Nephron (organoid): Measurements from ENCODE around the gene UGT1A3.

ENCODE experiments used
- H3K27ac Mint-ChIP-seq, 3 experiments: 2 replicates each; pipeline ENCODE4 v1.8.0; 2020; ENCODE audit warnings: mixed read lengths in 3 of 3, mild to moderate bottlenecking in 2 of 3, moderate library complexity in 1 of 3
- H3K27me3 Mint-ChIP-seq: 2 replicates; pipeline ENCODE4 v1.8.0; 2021; ENCODE audit warnings: low read depth, mild to moderate bottlenecking, moderate library complexity, mixed read lengths
- H3K36me3 Mint-ChIP-seq: 2 replicates; pipeline ENCODE4 v1.8.0; 2020; ENCODE audit warnings: low read depth, mixed read lengths
- H3K4me1 Mint-ChIP-seq: 2 replicates; pipeline ENCODE4 v1.8.0; 2020; ENCODE audit warnings: mixed read lengths
- H3K4me3 Mint-ChIP-seq, 3 experiments: 2 replicates each; pipeline ENCODE4 v1.8.0; 2020; ENCODE audit warnings: mild to moderate bottlenecking in 3 of 3, mixed read lengths in 3 of 3, moderate library complexity in 2 of 3
- H3K9me3 Mint-ChIP-seq: 2 replicates; pipeline ENCODE4 v1.8.0; 2020; ENCODE audit warnings: mixed read lengths
- CTCF ChIP-seq, 3 experiments: fragments of 200-600 bp; sonication (generic); IDR thresholded peaks; one replicate each; pipeline ENCODE4 v1.5.0; 2021; ENCODE audit warnings: antibody characterized with exemption in 3 of 3; ENCODE audit not compliant: unreplicated experiment in 3 of 3

UGT1A3 gene

GRCh38 chr2:233816334-233816733 is 87.5 kb downstream of the UGT1A3 start:
- no peaks in the 10 kb centered on the region for H3K4me1 Mint-ChIP-seq
- H3K4me3 Mint-ChIP-seq = no peak overlapping the region
- no peaks in the 10 kb centered on the region for H3K36me3 Mint-ChIP-seq
- H3K9me3 Mint-ChIP-seq = no peaks in the 10 kb centered on the region
- TF ChIP-seq CTCF (IDR thresholded peaks at IDR 0.05; ENCODE audit: unreplicated experiment in 3 of 3) = no peak
- peaks cover 9% of the 10 kb centered on the region for H3K27me3 Mint-ChIP-seq
- H3K27ac Mint-ChIP-seq = peak overlapping the region in 1 of 3 experiments; percentile 59

- Mint-ChIP-seq H3K4me1 (no peaks in the 10 kb centered on the region), H3K9me3 (no peaks in the 10 kb centered on the region), H3K4me3 (no peak overlapping the region), H3K27ac (peak overlapping the region in 1 of 3 experiments; percentile 59), H3K27me3 (peaks cover 8% of the 10 kb centered on the region), H3K36me3 (no peaks in the 10 kb centered on the region)
- no peak for TF ChIP-seq CTCF (IDR thresholded peaks at IDR 0.05; ENCODE audit: unreplicated experiment in 3 of 3)
Measured at GRCh38 chr2:233816771-233817170, 87.9 kb downstream of the UGT1A3 start.

GRCh38 chr2:233817361-233817911 is 88.6 kb downstream of the UGT1A3 start:
- H3K27ac Mint-ChIP-seq = no peak overlapping the region
- no peaks in the 10 kb centered on the region for H3K4me1 Mint-ChIP-seq
- TF ChIP-seq CTCF (IDR thresholded peaks at IDR 0.05; ENCODE audit: unreplicated experiment in 3 of 3) = no peak
- H3K9me3 Mint-ChIP-seq = no peaks in the 10 kb centered on the region
- peaks cover 3% of the 10 kb centered on the region for H3K27me3 Mint-ChIP-seq
- H3K4me3 Mint-ChIP-seq = no peak overlapping the region
- no peaks in the 10 kb centered on the region for H3K36me3 Mint-ChIP-seq

GRCh38 chr2:233817995-233818638 is 89.3 kb downstream of the UGT1A3 start:
- Mint-ChIP-seq H3K27ac (no peak overlapping the region), H3K4me3 (no peak overlapping the region)

GRCh38 chr2:233818639-233819621 is 90.1 kb downstream of the UGT1A3 start:
- Mint-ChIP-seq H3K36me3 (no peaks in the 10 kb centered on the region), H3K27me3 (peaks cover 3% of the 10 kb centered on the region), H3K4me3 (no peak overlapping the region), H3K4me1 (no peaks in the 10 kb centered on the region), H3K27ac (no peak overlapping the region), H3K9me3 (no peaks in the 10 kb centered on the region)
- TF ChIP-seq CTCF (IDR thresholded peaks at IDR 0.05; ENCODE audit: unreplicated experiment in 3 of 3) = no peak

More at GRCh38 chr2:233817995-233818638, 89.3 kb downstream of the UGT1A3 start:
- Mint-ChIP-seq H3K27me3 (peaks cover 3% of the 10 kb centered on the region), H3K9me3 (no peaks in the 10 kb centered on the region), H3K36me3 (no peaks in the 10 kb centered on the region), H3K4me1 (no peaks in the 10 kb centered on the region)
- no peak for TF ChIP-seq CTCF (IDR thresholded peaks at IDR 0.05; ENCODE audit: unreplicated experiment in 3 of 3)
